ENCODE results near the gene CCT6A.

GRCh38 chr7:56074371-56074791 lies 22.8 kb downstream of the CCT6A start:
- TF ChIP-seq, protein P1, sequence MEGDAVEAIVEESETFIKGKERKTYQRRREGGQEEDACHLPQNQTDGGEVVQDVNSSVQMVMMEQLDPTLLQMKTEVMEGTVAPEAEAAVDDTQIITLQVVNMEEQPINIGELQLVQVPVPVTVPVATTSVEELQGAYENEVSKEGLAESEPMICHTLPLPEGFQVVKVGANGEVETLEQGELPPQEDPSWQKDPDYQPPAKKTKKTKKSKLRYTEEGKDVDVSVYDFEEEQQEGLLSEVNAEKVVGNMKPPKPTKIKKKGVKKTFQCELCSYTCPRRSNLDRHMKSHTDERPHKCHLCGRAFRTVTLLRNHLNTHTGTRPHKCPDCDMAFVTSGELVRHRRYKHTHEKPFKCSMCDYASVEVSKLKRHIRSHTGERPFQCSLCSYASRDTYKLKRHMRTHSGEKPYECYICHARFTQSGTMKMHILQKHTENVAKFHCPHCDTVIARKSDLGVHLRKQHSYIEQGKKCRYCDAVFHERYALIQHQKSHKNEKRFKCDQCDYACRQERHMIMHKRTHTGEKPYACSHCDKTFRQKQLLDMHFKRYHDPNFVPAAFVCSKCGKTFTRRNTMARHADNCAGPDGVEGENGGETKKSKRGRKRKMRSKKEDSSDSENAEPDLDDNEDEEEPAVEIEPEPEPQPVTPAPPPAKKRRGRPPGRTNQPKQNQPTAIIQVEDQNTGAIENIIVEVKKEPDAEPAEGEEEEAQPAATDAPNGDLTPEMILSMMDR (IDR thresholded peaks at IDR 0.05; ENCODE audit: insufficient read depth, low read length, poor library complexity, severe bottlenecking): peak; percentile 98
- no peak for TF ChIP-seq EZH2phosphoT487 (conservative IDR thresholded peaks at IDR 0.05; ENCODE audit: low read length)

Measured in SU-DHL-6 (cell line).